D721Med (cell line): ENCODE measurements around the gene RFX1.

Experiments
- DNase-seq: peaks from one replicate; pipeline ENCODE4 v3.0.0; 2011; ENCODE audit warnings: low spot score; ENCODE audit not compliant: insufficient read length
- FAIRE-seq: peaks from 2 replicates; lab custom pipeline; 2011; peaks lifted over from hg19 to GRCh38; lab: Jason Lieb, UNC
- CTCF ChIP-seq: IDR thresholded peaks from 2 replicates; pipeline ENCODE4 v1.5.1; 2012; ENCODE audit warnings: mild to moderate bottlenecking, control low read depth; ENCODE audit not compliant: insufficient read depth; ENCODE audit errors: missing control alignments

RFX1 gene

GRCh38 chr19:13920524-13920923 lies 85.6 kb downstream of the RFX1 start:
- FAIRE-seq (no peak), DNase-seq (no peak)
- no peak for TF ChIP-seq CTCF

- no peak for FAIRE-seq
- DNase-seq = no peak
- TF ChIP-seq CTCF = no peak
Measured at GRCh38 chr19:13918726-13919411, 87.3 kb downstream of the RFX1 start.

GRCh38 chr19:13917888-13918406 lies 88.2 kb downstream of the RFX1 start:
- no peak for TF ChIP-seq CTCF
- DNase-seq (no peak), FAIRE-seq (no peak)

GRCh38 chr19:13914777-13915176 lies 91.3 kb downstream of the RFX1 start:
- no peak for FAIRE-seq
- no peak for TF ChIP-seq CTCF
- no peak for DNase-seq

- FAIRE-seq (no peak), DNase-seq (no peak)
- no peak for TF ChIP-seq CTCF
Measured at GRCh38 chr19:13913352-13913751, 92.8 kb downstream of the RFX1 start.
